Spleen (tissue), 11 donors: ENCODE measurements around the gene TMEM181. TPM values are rescaled to one million over a fixed set of nuclear protein-coding genes. Genes with fewer than 3 reads are reported as not detected.

Experiments used
- DNase-seq: peaks from one replicate; pipeline ENCODE4 v3.0.0-alpha.2; 2020
- H3K27ac ChIP-seq, 8 donors: fragments of 200-600 bp; sonication (generic) in 7 of 8; 1 replicate in 4 of 8; 2 replicates in 4 of 8; pipeline versions ENCODE4 v1.5.0 to v1.8.0; 2016 to 2021; ENCODE audit warnings: inconsistent platforms in 4 of 8, mild to moderate bottlenecking in 4 of 8, moderate library complexity in 1 of 8
- H3K27me3 ChIP-seq, 7 donors: fragments of 200-600 bp; sonication (generic) in 6 of 7; replicated peaks in 1 of 7; 1 replicate in 4 of 7; 2 replicates in 3 of 7; pipeline versions ENCODE4 v1.5.0 to v1.8.0; 2016 to 2021; ENCODE audit warnings: inconsistent platforms in 3 of 7, mild to moderate bottlenecking in 1 of 7
- H3K36me3 ChIP-seq, 6 donors: fragments of 200-600 bp; sonication (generic) in 5 of 6; 1 replicate in 4 of 6; 2 replicates in 2 of 6; pipeline versions ENCODE4 v1.5.0 to v1.8.0; 2016 to 2021; ENCODE audit warnings: inconsistent platforms in 2 of 6
- H3K4me1 ChIP-seq, 6 donors: fragments of 200-600 bp; sonication (generic) in 5 of 6; 1 replicate in 3 of 6; 2 replicates in 3 of 6; pipeline versions ENCODE4 v1.5.0 to v1.8.0; 2016 to 2021; ENCODE audit warnings: inconsistent platforms in 3 of 6
- H3K4me3 ChIP-seq, 8 donors: fragments of 200-600 bp; sonication (generic) in 7 of 8; 1 replicate in 4 of 8; 2 replicates in 4 of 8; pipeline versions ENCODE4 v1.5.0 to v1.8.0; 2016 to 2021; ENCODE audit warnings: inconsistent platforms in 4 of 8, mild to moderate bottlenecking in 4 of 8, moderate library complexity in 2 of 8
- H3K9me3 ChIP-seq, 8 donors: fragments of 200-600 bp; sonication (generic) in 7 of 8; 1 replicate in 4 of 8; 2 replicates in 4 of 8; pipeline versions ENCODE4 v1.5.0 to v1.8.0; 2016 to 2021; ENCODE audit warnings: inconsistent platforms in 4 of 8
- CTCF ChIP-seq, 11 experiments: fragments of 200-600 bp in 7 of 11; fragments of 450-650 bp in 4 of 11; sonication (generic) in 4 of 11; IDR thresholded peaks in 8 of 11; conservative IDR thresholded peaks in 3 of 11; 1 replicate in 7 of 11; 2 replicates in 4 of 11; pipeline versions ENCODE4 v1.4.0 to v1.8.0; 2016 to 2021; ENCODE audit warnings: antibody characterized with exemption in 11 of 11, inconsistent platforms in 4 of 11, mild to moderate bottlenecking in 1 of 11
- POLR2A ChIP-seq, 3 donors: fragments of 450-650 bp; IDR thresholded peaks; one replicate each; pipeline ENCODE4 v1.5.1; 2017; ENCODE audit warnings: antibody characterized with exemption in 3 of 3, mild to moderate bottlenecking in 1 of 3
- POLR2AphosphoS5 ChIP-seq, 3 donors: sonication (generic); formaldehyde crosslinking; IDR thresholded peaks; one replicate each; pipeline ENCODE4 v1.5.1; 2017; ENCODE audit warnings: antibody characterized with exemption in 3 of 3
- WGBS, 5 donors: extraction: QIAGEN DNeasy Blood & Tissue Kit in 3 of 5; methylation state at CpG; one replicate each; pipeline versions ENCODE4 v1.1.5 to v1.1.7; 2013 to 2018; 5-methylcytosine and 5-hydroxymethylcytosine counted together
- intact Hi-C: fragments of 100-400 bp; cut with DNase I; formaldehyde crosslinking; loops from one replicate; pipeline ENCODE4 v1.15.0; 2023; ENCODE audit warnings: low total_unique reads
- polyA plus RNA-seq, 3 donors: library from polyadenylated mRNA; stranded (reverse); fragments of 200-250 nt; gene quantifications; one replicate each; pipeline ENCODE4 v1.2.1, GENCODE V29; 2013
- total RNA-seq, 7 donors: library from RNA; depleted of rRNA in 3 of 7; stranded (reverse); fragments of >200 nt in 3 of 7; fragmentation: NEBNext Ultra II Directional in 4 of 7; extraction: Animal tissue kit (Norgen Biotek cat#: 25700) in 4 of 7; gene quantifications; one replicate each; pipeline versions ENCODE4 v1.1.0 to v1.2.1, GENCODE V29; 2016 to 2021
- donor health status: healthy with polysubstance abuse.
- donor health status: DM: no; HTN: no; CAD: no; lungs with moderate emphysema.
- donor health status: DM: no; HTN: no; CAD: no.
- donor health status: Bipolar disorder and iron deficiency.
- donor health status: healthy.
- donor health status: DM: no; HTN: no; CAD: no.
- donor health status: DM: yes; HTN: yes; CAD: no.

Gene TMEM181
- total and polyA plus RNA-seq, 10 donors = 7.0 to 39.4 (median 23.6) TPM

- DNase-seq = no peak
- peaks cover 0 to 100% (median 41%) of the 10 kb centered on the region in 6 donors for H3K36me3 ChIP-seq
- H3K9me3 ChIP-seq = no peaks in the 10 kb centered on the region
- TF ChIP-seq CTCF (IDR thresholded peaks at IDR 0.05 in 8 of 11, conservative IDR thresholded peaks at IDR 0.05 in 3 of 11) (no peak), POLR2A (IDR thresholded peaks at IDR 0.05) (no peak), POLR2AphosphoS5 (IDR thresholded peaks at IDR 0.05) (no peak)
- intact Hi-C loops = no loop called here
- 73 to 92% (median 84%) methylated on average over 9 of the region's 9 CpGs for WGBS, 5 donors
- peaks cover 0 to 26% (median 15%) of the 10 kb centered on the region in 6 donors for H3K4me1 ChIP-seq
- H3K4me3 ChIP-seq = no peak overlapping the region
- peak overlapping the region in 1 of 8 donors; percentile 59 for H3K27ac ChIP-seq
- H3K27me3 ChIP-seq = no peaks in the 10 kb centered on the region
Measured at GRCh38 chr6:158627940-158628211, 68.0 kb downstream of the TMEM181 start.

GRCh38 chr6:158628542-158628941, 68.7 kb downstream of the TMEM181 start:
- H3K27me3 ChIP-seq = no peaks in the 10 kb centered on the region
- TF ChIP-seq POLR2AphosphoS5 (IDR thresholded peaks at IDR 0.05) (peak in 1 of 3 donors; percentile 41), CTCF (IDR thresholded peaks at IDR 0.05 in 8 of 11, conservative IDR thresholded peaks at IDR 0.05 in 3 of 11) (no peak), POLR2A (IDR thresholded peaks at IDR 0.05) (no peak)
- intact Hi-C loops = no loop called here
- no peak overlapping the region for H3K4me3 ChIP-seq
- no peak overlapping the region for H3K27ac ChIP-seq
- peaks cover 0 to 27% (median 15%) of the 10 kb centered on the region in 6 donors for H3K4me1 ChIP-seq
- no peak for DNase-seq
- H3K9me3 ChIP-seq = no peaks in the 10 kb centered on the region
- H3K36me3 ChIP-seq = peaks cover 0 to 100% (median 46%) of the 10 kb centered on the region in 6 donors
- 88 to 94% (median 93%) methylated on average over 13 to 17 of the region's 17 CpGs for WGBS, 5 donors

- Histone ChIP-seq H3K9me3 (no peaks in the 10 kb centered on the region), H3K4me1 (peaks cover 0 to 27% (median 15%) of the 10 kb centered on the region in 6 donors), H3K4me3 (no peak overlapping the region), H3K27ac (peak overlapping the region in 2 of 8 donors; percentile 4 to 69), H3K36me3 (peaks cover 0 to 100% (median 49%) of the 10 kb centered on the region in 6 donors), H3K27me3 (no peaks in the 10 kb centered on the region)
- peak in 2 of 3 donors; percentile 11 to 21 for TF ChIP-seq POLR2AphosphoS5 (IDR thresholded peaks at IDR 0.05)
- peak in 3 of 11 experiments; percentile 14 to 28 (median 22) for TF ChIP-seq CTCF (IDR thresholded peaks at IDR 0.05 in 8 of 11, conservative IDR thresholded peaks at IDR 0.05 in 3 of 11)
- no peak for TF ChIP-seq POLR2A (IDR thresholded peaks at IDR 0.05)
- WGBS, 5 donors = 88 to 92% (median 91%) methylated on average over 20 of the region's 20 CpGs
- DNase-seq = no peak
- intact Hi-C loops = no loop called here
Measured at GRCh38 chr6:158629367-158630221, 69.7 kb downstream of the TMEM181 start.

GRCh38 chr6:158630938-158631616, 71.2 kb downstream of the TMEM181 start:
- DNase-seq = no peak
- no peaks in the 10 kb centered on the region for H3K9me3 ChIP-seq
- intact Hi-C loops = no loop called here
- 78 to 94% (median 84%) methylated on average over 17 to 19 of the region's 19 CpGs for WGBS, 5 donors
- H3K27ac ChIP-seq = peak overlapping the region in 7 of 8 donors; percentile 11 to 75 (median 61)
- peaks cover 0 to 39% (median 15%) of the 10 kb centered on the region in 6 donors for H3K4me1 ChIP-seq
- H3K27me3 ChIP-seq = no peaks in the 10 kb centered on the region
- TF ChIP-seq CTCF (IDR thresholded peaks at IDR 0.05 in 8 of 11, conservative IDR thresholded peaks at IDR 0.05 in 3 of 11) = no peak
- peak in 2 of 3 donors; percentile 42 to 70 for TF ChIP-seq POLR2AphosphoS5 (IDR thresholded peaks at IDR 0.05)
- TF ChIP-seq POLR2A (IDR thresholded peaks at IDR 0.05) = no peak
- H3K36me3 ChIP-seq = peaks cover 0 to 100% (median 49%) of the 10 kb centered on the region in 6 donors
- no peak overlapping the region for H3K4me3 ChIP-seq
